ENCODE data around the gene RNU6-7.

The RNU6-7 gene

GRCh38 chr14:32201816-32202490 lies at the start of gene RNU6-7:
Gene RNU6-7, plus strand, starts transcription at chr14:32202045.
- peak; percentile 29 for DNase-seq

GRCh38 chr14:32166029-32166428 lies 35.8 kb upstream of the RNU6-7 start:
- DNase-seq: no peak

- no peak for DNase-seq
These were observed 34.9 kb upstream of the RNU6-7 start for GRCh38 chr14:32166924-32167323.

GRCh38 chr14:32167907-32168306 lies 33.9 kb upstream of the RNU6-7 start:
- DNase-seq: no peak

GRCh38 chr14:32169191-32169590 lies 32.7 kb upstream of the RNU6-7 start:
- no peak for DNase-seq

GRCh38 chr14:32171469-32171868 lies 30.4 kb upstream of the RNU6-7 start:
- DNase-seq: no peak

GRCh38 chr14:32183151-32184058 lies 18.4 kb upstream of the RNU6-7 start:
- no peak for DNase-seq

GRCh38 chr14:32185097-32185496 lies 16.7 kb upstream of the RNU6-7 start:
- no peak for DNase-seq

- DNase-seq: no peak
These were observed 15.6 kb upstream of the RNU6-7 start for GRCh38 chr14:32186248-32186647.

- DNase-seq: no peak
These were observed 12.0 kb upstream of the RNU6-7 start for GRCh38 chr14:32189811-32190210.

GRCh38 chr14:32190673-32191072 lies 11.2 kb upstream of the RNU6-7 start:
- no peak for DNase-seq

GRCh38 chr14:32192712-32193373 lies 9.0 kb upstream of the RNU6-7 start:
- no peak for DNase-seq

- no peak for DNase-seq
These were observed 8.3 kb upstream of the RNU6-7 start for GRCh38 chr14:32193532-32193931.

GRCh38 chr14:32195636-32196035 lies 6.2 kb upstream of the RNU6-7 start:
- DNase-seq: no peak

- no peak for DNase-seq
These were observed 3.9 kb upstream of the RNU6-7 start for GRCh38 chr14:32197919-32198318.

GRCh38 chr14:32200368-32201192 lies 1.3 kb upstream of the RNU6-7 start:
- no peak for DNase-seq

GRCh38 chr14:32201193-32201815 lies 541 bp upstream of the RNU6-7 start:
- peak; percentile 82 for DNase-seq

GRCh38 chr14:32202491-32202997 lies 699 bp downstream of the RNU6-7 start:
- peak; percentile 7 for DNase-seq

GRCh38 chr14:32202998-32203882 lies 1.4 kb downstream of the RNU6-7 start, which contains the start of gene RNU6-8:
Gene RNU6-8, minus strand, starts transcription at chr14:32203269.
- DNase-seq: peak; percentile 89

GRCh38 chr14:32203928-32204357 lies 2.1 kb downstream of the RNU6-7 start:
- peak; percentile 25 for DNase-seq

- DNase-seq: no peak
These were observed 3.7 kb downstream of the RNU6-7 start for GRCh38 chr14:32205554-32205953.
